Peyer's patch (tissue), 4 donors: ENCODE measurements around the gene MET. TPM values are rescaled to one million over a fixed set of nuclear protein-coding genes. Genes with fewer than 3 reads are reported as not detected.

ENCODE experiments used
- DNase-seq, 3 donors: peaks; one replicate each; pipeline ENCODE4 v3.0.0-alpha.2; 2017 to 2019
- H3K27ac ChIP-seq, 4 donors: fragments of 200-600 bp; sonication (generic); one replicate each; pipeline ENCODE4 v1.5.1; 2016 to 2019
- H3K27me3 ChIP-seq, 2 donors: fragments of 200-600 bp; sonication (generic); one replicate each; pipeline ENCODE4 v1.5.1; 2019
- H3K36me3 ChIP-seq, 3 donors: fragments of 200-600 bp; sonication (generic); one replicate each; pipeline ENCODE4 v1.5.1; 2016 to 2019
- H3K4me1 ChIP-seq, 4 donors: fragments of 200-600 bp; sonication (generic); one replicate each; pipeline ENCODE4 v1.5.1; 2016 to 2019
- H3K4me3 ChIP-seq, 4 donors: fragments of 200-600 bp; sonication (generic); 1 replicate in 3 of 4; 2 replicates in 1 of 4; pipeline ENCODE4 v1.5.1; 2016 to 2019; ENCODE audit warnings: mild to moderate bottlenecking in 1 of 4
- H3K9me3 ChIP-seq, 4 donors: fragments of 200-600 bp; sonication (generic); one replicate each; pipeline ENCODE4 v1.5.1; 2016 to 2019; ENCODE audit warnings: mild to moderate bottlenecking in 1 of 4
- CTCF ChIP-seq, 6 experiments: fragments of 450-650 bp in 4 of 6; fragments of 200-600 bp in 2 of 6; sonication (generic) in 1 of 6; IDR thresholded peaks; one replicate each; pipeline ENCODE4 v1.5.1; 2017 to 2019; ENCODE audit warnings: antibody characterized with exemption in 6 of 6, mild to moderate bottlenecking in 3 of 6, moderate library complexity in 1 of 6
- POLR2A ChIP-seq, 2 donors: fragments of 450-650 bp; IDR thresholded peaks; one replicate each; pipeline ENCODE4 v1.5.1; 2017; ENCODE audit warnings: antibody characterized with exemption in 2 of 2, mild to moderate bottlenecking in 2 of 2, moderate library complexity in 2 of 2
- total RNA-seq, 4 donors: library from RNA; depleted of rRNA; stranded (reverse); fragments of >200 nt; gene quantifications; one replicate each; pipeline ENCODE4 v1.1.0, GENCODE V29; 2016

The MET gene
- total RNA-seq, 4 donors from 2014 or later, result 2.5 to 34.0 (median 23.6) TPM

- Histone ChIP-seq H3K4me3 (no peak overlapping the region), H3K27ac (no peak overlapping the region), H3K9me3 (no peaks in the 10 kb centered on the region), H3K27me3 (no peaks in the 10 kb centered on the region), H3K4me1 (no peaks in the 10 kb centered on the region), H3K36me3 (no peaks in the 10 kb centered on the region)
- TF ChIP-seq CTCF (IDR thresholded peaks at IDR 0.05) (no peak), POLR2A (IDR thresholded peaks at IDR 0.05) (no peak)
- DNase-seq, result no peak
These were observed 62.1 kb downstream of the MET start for GRCh38 chr7:116733924-116734580.

- H3K9me3 ChIP-seq, result no peaks in the 10 kb centered on the region
- no peaks in the 10 kb centered on the region for H3K27me3 ChIP-seq
- H3K4me3 ChIP-seq, result no peak overlapping the region
- no peaks in the 10 kb centered on the region for H3K36me3 ChIP-seq
- H3K4me1 ChIP-seq, result no peaks in the 10 kb centered on the region
- no peak overlapping the region for H3K27ac ChIP-seq
- no peak for DNase-seq
- TF ChIP-seq POLR2A (IDR thresholded peaks at IDR 0.05) (no peak), CTCF (IDR thresholded peaks at IDR 0.05) (no peak)
These were observed 62.7 kb downstream of the MET start for GRCh38 chr7:116734710-116735109.

GRCh38 chr7:116736927-116737715 is 65.1 kb downstream of the MET start:
- H3K36me3 ChIP-seq, result peaks cover 0 to 3% (median 0%) of the 10 kb centered on the region in 3 donors
- no peaks in the 10 kb centered on the region for H3K4me1 ChIP-seq
- DNase-seq, result no peak
- H3K27ac ChIP-seq, result no peak overlapping the region
- H3K4me3 ChIP-seq, result no peak overlapping the region
- H3K9me3 ChIP-seq, result no peaks in the 10 kb centered on the region
- no peaks in the 10 kb centered on the region for H3K27me3 ChIP-seq
- TF ChIP-seq POLR2A (IDR thresholded peaks at IDR 0.05) (no peak), CTCF (IDR thresholded peaks at IDR 0.05) (no peak)

- no peak for DNase-seq
- no peak for TF ChIP-seq CTCF (IDR thresholded peaks at IDR 0.05)
- no peak for TF ChIP-seq POLR2A (IDR thresholded peaks at IDR 0.05)
- no peaks in the 10 kb centered on the region for H3K27me3 ChIP-seq
- no peak overlapping the region for H3K4me3 ChIP-seq
- H3K4me1 ChIP-seq, result no peaks in the 10 kb centered on the region
- H3K9me3 ChIP-seq, result no peaks in the 10 kb centered on the region
- H3K36me3 ChIP-seq, result peaks cover 0 to 3% (median 0%) of the 10 kb centered on the region in 3 donors
- no peak overlapping the region for H3K27ac ChIP-seq
These were observed 66.4 kb downstream of the MET start for GRCh38 chr7:116738378-116738777.

- peaks cover 0 to 3% (median 0%) of the 10 kb centered on the region in 3 donors for H3K36me3 ChIP-seq
- H3K4me1 ChIP-seq, result no peaks in the 10 kb centered on the region
- no peak for TF ChIP-seq POLR2A (IDR thresholded peaks at IDR 0.05)
- TF ChIP-seq CTCF (IDR thresholded peaks at IDR 0.05), result no peak
- H3K4me3 ChIP-seq, result no peak overlapping the region
- no peak for DNase-seq
- no peaks in the 10 kb centered on the region for H3K27me3 ChIP-seq
- no peak overlapping the region for H3K27ac ChIP-seq
- H3K9me3 ChIP-seq, result no peaks in the 10 kb centered on the region
These were observed 67.3 kb downstream of the MET start for GRCh38 chr7:116739307-116739706.
